Gastrocnemius medialis (tissue), 4 donors: ENCODE results near the gene ANXA4.

Experiments
- CTCF ChIP-seq, 5 experiments: fragments of 450-650 bp in 3 of 5; fragments of 200-600 bp in 2 of 5; sonication (generic) in 2 of 5; IDR thresholded peaks in 4 of 5; conservative IDR thresholded peaks in 1 of 5; 1 replicate in 4 of 5; 2 replicates in 1 of 5; pipeline ENCODE4 v1.5.1; 2016 to 2019; ENCODE audit warnings: antibody characterized with exemption in 5 of 5, mild to moderate bottlenecking in 3 of 5, moderate library complexity in 3 of 5
- POLR2A ChIP-seq, 2 donors: fragments of 450-650 bp; IDR thresholded peaks; one replicate each; pipeline ENCODE4 v1.6.1; 2017; ENCODE audit warnings: antibody characterized with exemption in 2 of 2, mild to moderate bottlenecking in 2 of 2, moderate library complexity in 2 of 2

- TF ChIP-seq CTCF (IDR thresholded peaks at IDR 0.05 in 4 of 5, conservative IDR thresholded peaks at IDR 0.05 in 1 of 5), result no peak
- TF ChIP-seq POLR2A (IDR thresholded peaks at IDR 0.05), result no peak
Measured at GRCh38 chr2:69770747-69771146, 28.8 kb downstream of the ANXA4 start.
